Thyroid gland (tissue), 4 donors: ENCODE measurements around the gene ERC1.
"Not testable (repeated sequence)": the region's sequence is repeated elsewhere in the genome, so short reads cannot be mapped to it uniquely, and the experiment has no call there.

Experiments
- CTCF ChIP-seq, 6 experiments: fragments of 200-600 bp in 3 of 6; fragments of 450-650 bp in 3 of 6; sonication (generic) in 3 of 6; IDR thresholded peaks; one replicate each; pipeline ENCODE4 v1.5.1; 2016 to 2019; ENCODE audit warnings: antibody characterized with exemption in 6 of 6, mild to moderate bottlenecking in 2 of 6, inconsistent platforms in 1 of 6, moderate library complexity in 1 of 6
- POLR2A ChIP-seq, 2 donors: fragments of 450-650 bp; IDR thresholded peaks; one replicate each; pipeline ENCODE4 v1.6.1; 2017; ENCODE audit warnings: antibody characterized with exemption in 2 of 2, mild to moderate bottlenecking in 2 of 2, moderate library complexity in 1 of 2

GRCh38 chr12:1146758-1147157, 155.7 kb downstream of the ERC1 start:
- TF ChIP-seq CTCF, POLR2A (IDR thresholded peaks at IDR 0.05): not testable (repeated sequence)
